Esophagus muscularis mucosa (tissue), 4 donors: Measurements from ENCODE around the gene NDUFA11. TPM values are rescaled to one million over a fixed set of nuclear protein-coding genes. Genes with fewer than 3 reads are reported as not detected.

Source experiments
- DNase-seq: peaks from one replicate; pipeline ENCODE4 v3.0.0-alpha.2; 2017; ENCODE audit errors: extremely low spot score
- H3K27ac ChIP-seq, 4 donors: fragments of 200-600 bp; sonication (generic); replicated peaks in 1 of 4; 1 replicate in 3 of 4; 2 replicates in 1 of 4; pipeline ENCODE4 v1.5.1; 2016 to 2019; ENCODE audit warnings: mild to moderate bottlenecking in 1 of 4
- H3K27me3 ChIP-seq, 4 donors: fragments of 200-600 bp; sonication (generic); one replicate each; pipeline versions ENCODE4 v1.5.1 to v1.6.0; 2016 to 2019
- H3K36me3 ChIP-seq, 4 donors: fragments of 200-600 bp; sonication (generic); one replicate each; pipeline ENCODE4 v1.5.1; 2016 to 2019
- H3K4me1 ChIP-seq, 4 donors: fragments of 200-600 bp; sonication (generic); one replicate each; pipeline ENCODE4 v1.5.1; 2016 to 2019
- H3K4me3 ChIP-seq, 4 donors: fragments of 200-600 bp; sonication (generic); 1 replicate in 2 of 4; 2 replicates in 2 of 4; pipeline ENCODE4 v1.5.1; 2016 to 2019; ENCODE audit warnings: mild to moderate bottlenecking in 4 of 4, moderate library complexity in 1 of 4
- H3K9me3 ChIP-seq, 4 donors: fragments of 200-600 bp; sonication (generic); 1 replicate in 3 of 4; 2 replicates in 1 of 4; pipeline ENCODE4 v1.5.1; 2016 to 2019
- CTCF ChIP-seq, 3 experiments: fragments of 200-600 bp in 2 of 3; fragments of 450-650 bp in 1 of 3; sonication (generic) in 2 of 3; IDR thresholded peaks; one replicate each; pipeline ENCODE4 v1.5.1; 2017 to 2019; ENCODE audit warnings: antibody characterized with exemption in 3 of 3, mild to moderate bottlenecking in 2 of 3, moderate library complexity in 1 of 3
- EP300 ChIP-seq: sonication (generic); formaldehyde crosslinking; IDR thresholded peaks from one replicate; pipeline ENCODE4 v1.6.1; 2017; ENCODE audit warnings: antibody characterized with exemption
- POLR2A ChIP-seq: fragments of 450-650 bp; IDR thresholded peaks from one replicate; pipeline ENCODE4 v1.6.1; 2017; ENCODE audit warnings: antibody characterized with exemption, moderate library complexity, mild to moderate bottlenecking, low read depth
- POLR2AphosphoS5 ChIP-seq, 2 donors: sonication (generic); formaldehyde crosslinking; IDR thresholded peaks; one replicate each; pipeline ENCODE4 v1.6.1; 2017; ENCODE audit warnings: antibody characterized with exemption in 2 of 2
- WGBS: methylation state at CpG from one replicate; pipeline ENCODE4 v1.1.5; 2018; 5-methylcytosine and 5-hydroxymethylcytosine counted together
- intact Hi-C: fragments of 100-400 bp; cut with DNase I; formaldehyde crosslinking; loops from one replicate; pipeline ENCODE4 v1.15.1; 2023
- total RNA-seq, 4 donors: library from RNA; depleted of rRNA; stranded (reverse); fragments of >200 nt; gene quantifications; one replicate each; pipeline versions ENCODE4 v1.1.0 to v1.2.1, GENCODE V29; 2016

Gene NDUFA11
- total RNA-seq, 4 donors from 2014 or later: 292 to 378 (median 314) TPM

- peaks cover 30 to 92% (median 80%) of the 10 kb centered on the region in 4 donors for H3K36me3 ChIP-seq
- peaks cover 38 to 73% (median 64%) of the 10 kb centered on the region in 4 donors for H3K4me1 ChIP-seq
- no peak for DNase-seq
- 92% methylated on average over 8 of the region's 14 CpGs for WGBS
- no peak overlapping the region for H3K4me3 ChIP-seq
- H3K27me3 ChIP-seq: no peaks in the 10 kb centered on the region
- intact Hi-C loops: no loop called here
- peak overlapping the region in 2 of 4 donors; percentile 44 to 81 for H3K27ac ChIP-seq
- TF ChIP-seq EP300 (no peak), CTCF (IDR thresholded peaks at IDR 0.05) (no peak), POLR2A (no peak), POLR2AphosphoS5 (IDR thresholded peaks at IDR 0.05) (no peak)
- peaks cover 0 to 3% (median 0%) of the 10 kb centered on the region in 4 donors for H3K9me3 ChIP-seq
These were observed 26.0 kb upstream of the NDUFA11 start for GRCh38 chr19:5929625-5930024.

- Histone ChIP-seq H3K4me1 (peaks cover 36 to 71% (median 59%) of the 10 kb centered on the region in 4 donors), H3K36me3 (peaks cover 34 to 96% (median 84%) of the 10 kb centered on the region in 4 donors), H3K9me3 (peaks cover 0 to 3% (median 0%) of the 10 kb centered on the region in 4 donors), H3K27ac (peak overlapping the region in 3 of 4 donors; percentile 44 to 82 (median 81)), H3K27me3 (no peaks in the 10 kb centered on the region), H3K4me3 (no peak overlapping the region)
- DNase-seq: no peak
- no peak for TF ChIP-seq POLR2A
- TF ChIP-seq EP300: no peak
- TF ChIP-seq CTCF (IDR thresholded peaks at IDR 0.05): no peak
- TF ChIP-seq POLR2AphosphoS5 (IDR thresholded peaks at IDR 0.05): no peak
- intact Hi-C loops: no loop called here
- 76% methylated on average over 12 of the region's 13 CpGs for WGBS
These were observed 25.6 kb upstream of the NDUFA11 start for GRCh38 chr19:5929179-5929578.

GRCh38 chr19:5927441-5927821 is 23.8 kb upstream of the NDUFA11 start:
- DNase-seq: no peak
- peaks cover 0 to 3% (median 0%) of the 10 kb centered on the region in 4 donors for H3K9me3 ChIP-seq
- intact Hi-C loops: no loop called here
- TF ChIP-seq EP300 (no peak), POLR2AphosphoS5 (IDR thresholded peaks at IDR 0.05) (no peak), POLR2A (no peak)
- H3K27ac ChIP-seq: peak overlapping the region; percentile 80 to 84 (median 82)
- no peak overlapping the region for H3K4me3 ChIP-seq
- peaks cover 27 to 53% (median 42%) of the 10 kb centered on the region in 4 donors for H3K4me1 ChIP-seq
- no peaks in the 10 kb centered on the region for H3K27me3 ChIP-seq
- peaks cover 50 to 99% (median 91%) of the 10 kb centered on the region in 4 donors for H3K36me3 ChIP-seq
- WGBS: 73% methylated on average over 8 of the region's 8 CpGs

- H3K4me3 ChIP-seq: peak overlapping the region in 2 of 4 donors; percentile 0 to 2
- intact Hi-C loops: no loop called here
These were observed 23.3 kb upstream of the NDUFA11 start for GRCh38 chr19:5926641-5927440.

More at GRCh38 chr19:5926641-5927440, 23.3 kb upstream of the NDUFA11 start:
- H3K27ac ChIP-seq: peak overlapping the region; percentile 80 to 84 (median 82)
- peaks cover 0 to 3% (median 0%) of the 10 kb centered on the region in 4 donors for H3K9me3 ChIP-seq
- DNase-seq: no peak
- TF ChIP-seq POLR2AphosphoS5 (IDR thresholded peaks at IDR 0.05): peak; percentile 57 to 72
- TF ChIP-seq CTCF (IDR thresholded peaks at IDR 0.05): peak in 1 of 3 experiments; percentile 28
- TF ChIP-seq POLR2A: peak; percentile 5
- TF ChIP-seq EP300: no peak
- no peaks in the 10 kb centered on the region for H3K27me3 ChIP-seq
- WGBS: 47% methylated on average over 9 of the region's 14 CpGs
- peaks cover 56 to 99% (median 91%) of the 10 kb centered on the region in 4 donors for H3K36me3 ChIP-seq
- H3K4me1 ChIP-seq: peaks cover 27 to 48% (median 37%) of the 10 kb centered on the region in 4 donors
